Testis (tissue), 3 donors: Measurements from ENCODE around the gene KIT. TPM values are rescaled to one million over a fixed set of nuclear protein-coding genes. Genes with fewer than 3 reads are reported as not detected.
A peak's percentile ranks its signal among the peaks of the same experiment; 100 is the strongest.
"Not testable (repeated sequence)": the region's sequence is repeated elsewhere in the genome, so short reads cannot be mapped to it uniquely, and the experiment has no call there.

ENCODE experiments used
- DNase-seq: peaks from one replicate; pipeline ENCODE4 v3.0.0-alpha.2; 2019
- H3K27ac ChIP-seq, 2 donors: fragments of 200-600 bp; sonication (generic); one replicate each; pipeline ENCODE4 v1.5.1; 2019
- H3K27me3 ChIP-seq: fragments of 200-600 bp; sonication (generic); one replicate; pipeline ENCODE4 v1.5.1; 2019
- H3K36me3 ChIP-seq: fragments of 200-600 bp; sonication (generic); one replicate; pipeline ENCODE4 v1.5.1; 2017; ENCODE audit warnings: low read depth; ENCODE audit errors: missing control alignments
- H3K4me1 ChIP-seq: fragments of 200-600 bp; sonication (generic); one replicate; pipeline ENCODE4 v1.5.1; 2019
- H3K4me3 ChIP-seq, 2 donors: fragments of 200-600 bp; sonication (generic); one replicate each; pipeline ENCODE4 v1.5.1; 2017 to 2019
- H3K9me3 ChIP-seq: fragments of 200-600 bp; sonication (generic); one replicate; pipeline ENCODE4 v1.5.1; 2017
- CTCF ChIP-seq, 3 experiments: fragments of 450-650 bp in 2 of 3; fragments of 200-600 bp in 1 of 3; sonication (generic) in 1 of 3; IDR thresholded peaks; one replicate each; pipeline ENCODE4 v1.5.1; 2016 to 2019; ENCODE audit warnings: antibody characterized with exemption in 3 of 3, mild to moderate bottlenecking in 2 of 3, moderate library complexity in 1 of 3
- POLR2A ChIP-seq: fragments of 450-650 bp; IDR thresholded peaks from one replicate; pipeline ENCODE4 v1.6.1; 2017; ENCODE audit warnings: antibody characterized with exemption, mild to moderate bottlenecking, moderate library complexity
- WGBS, 2 donors: methylation state at CpG; one replicate each; pipeline ENCODE4 v1.1.5; 2018; 5-methylcytosine and 5-hydroxymethylcytosine counted together
- intact Hi-C: fragments of 100-400 bp; cut with DNase I; formaldehyde crosslinking; loops from one replicate; pipeline ENCODE4 v1.15.1; 2023; ENCODE audit warnings: low total_unique reads
- polyA plus RNA-seq: library from polyadenylated mRNA; stranded (reverse); fragments of 350-450 nt; fragmentation: Illumina TruSeq; extraction: RNeasy Lipid Tissue Mini Kit (QIAGEN cat#74804); gene quantifications from one replicate; pipeline ENCODE4 v1.2.3, GENCODE V29; 2014; ENCODE audit warnings: low read depth, low replicate concordance; ENCODE audit not compliant: insufficient read depth
- total RNA-seq, 2 donors: library from RNA; depleted of rRNA; stranded (reverse); fragments of >200 nt; gene quantifications; one replicate each; pipeline ENCODE4 v1.2.3, GENCODE V29; 2016

The KIT gene
- total and polyA plus RNA-seq, 3 donors from 2014 or later: 10.6 to 15.2 (median 10.7) TPM

GRCh38 chr4:54625391-54625790 lies 32.4 kb upstream of the KIT start:
- WGBS, 2 donors: 47 to 48% methylated on average over 2 of the region's 2 CpGs
- intact Hi-C loops: no loop called here
- no peaks in the 10 kb centered on the region for H3K9me3 ChIP-seq
- H3K27ac ChIP-seq: no peak overlapping the region
- TF ChIP-seq POLR2A (no peak), CTCF (IDR thresholded peaks at IDR 0.05) (no peak)
- H3K36me3 ChIP-seq: no peaks in the 10 kb centered on the region
- H3K27me3 ChIP-seq: no peaks in the 10 kb centered on the region
- no peak overlapping the region for H3K4me3 ChIP-seq
- peak; percentile 39 for DNase-seq
- H3K4me1 ChIP-seq: peaks cover 10% of the 10 kb centered on the region

GRCh38 chr4:54626113-54626512 lies 31.6 kb upstream of the KIT start:
- Histone ChIP-seq H3K9me3 (no peaks in the 10 kb centered on the region), H3K27ac (peak overlapping the region in 1 of 2 donors; percentile 4), H3K4me1 (peaks cover 10% of the 10 kb centered on the region), H3K36me3 (no peaks in the 10 kb centered on the region), H3K27me3 (no peaks in the 10 kb centered on the region), H3K4me3 (no peak overlapping the region)
- intact Hi-C loops: no loop called here
- TF ChIP-seq CTCF (IDR thresholded peaks at IDR 0.05): no peak
- TF ChIP-seq POLR2A: no peak
- 38 to 39% methylated on average over 7 of the region's 7 CpGs for WGBS, 2 donors
- DNase-seq: peak; percentile 31

- H3K36me3 ChIP-seq: no peaks in the 10 kb centered on the region
- no peaks in the 10 kb centered on the region for H3K4me1 ChIP-seq
- peak overlapping the region; percentile 24 to 44 for H3K4me3 ChIP-seq
- intact Hi-C loops: no loop called here
- no peak for TF ChIP-seq CTCF (IDR thresholded peaks at IDR 0.05)
- TF ChIP-seq POLR2A: no peak
- no peaks in the 10 kb centered on the region for H3K27me3 ChIP-seq
- no peak overlapping the region for H3K27ac ChIP-seq
- DNase-seq: no peak
- WGBS, 2 donors: 72% methylated on average over 25 of the region's 29 CpGs; no CpG with 5 or more reads in 1 of the 2 donors
- H3K9me3 ChIP-seq: no peaks in the 10 kb centered on the region
These were observed 25.2 kb upstream of the KIT start for GRCh38 chr4:54632537-54632936.

- DNase-seq, H3K36me3 ChIP-seq, H3K4me1 ChIP-seq, H3K9me3 ChIP-seq, H3K27me3 ChIP-seq, H3K27ac ChIP-seq, intact Hi-C loops: not testable (repeated sequence)
- 67 to 75% methylated on average over 18 of the region's 18 CpGs for WGBS, 2 donors
- H3K4me3 ChIP-seq: peak overlapping the region; percentile 24 to 26
These were observed 24.5 kb upstream of the KIT start for GRCh38 chr4:54633102-54633740.

GRCh38 chr4:54635318-54635717 lies 22.4 kb upstream of the KIT start:
- no peak overlapping the region for H3K4me3 ChIP-seq
- no peaks in the 10 kb centered on the region for H3K4me1 ChIP-seq
- TF ChIP-seq CTCF (IDR thresholded peaks at IDR 0.05): no peak
- TF ChIP-seq POLR2A: no peak
- H3K27me3 ChIP-seq: no peaks in the 10 kb centered on the region
- H3K36me3 ChIP-seq: no peaks in the 10 kb centered on the region
- intact Hi-C loops: no loop called here
- no peak overlapping the region for H3K27ac ChIP-seq
- no peak for DNase-seq
- WGBS, 2 donors: 95% methylated on average over 3 of the region's 3 CpGs
- no peaks in the 10 kb centered on the region for H3K9me3 ChIP-seq
